SK-N-SH (cell line): ENCODE measurements around the gene CYCS. TPM values are rescaled to one million over a fixed set of nuclear protein-coding genes. Genes with fewer than 3 reads are reported as not detected.

Experiments used
- CTCF ChIA-PET: fragments of 300-600, 350-600 bp; formaldehyde crosslinking; extraction: SDS; loops from one replicate; lab custom pipeline; 2021; lab: Yijun Ruan, JAX
- POLR2A ChIA-PET: fragments of 350-600 bp; sonication (Branson Sonifier 250); formaldehyde crosslinking; extraction: SDS; loops from one replicate; lab custom pipeline; 2020; ENCODE audit warnings: antibody characterized with exemption, inconsistent platforms; lab: Yijun Ruan, JAX
- DNase-seq: peaks from one replicate; pipeline ENCODE4 v3.0.0; 2012
- H2AFZ ChIP-seq: fragments of 200-600 bp; sonication (generic); 2 replicates; pipeline ENCODE4 v1.8.1; 2016; ENCODE audit warnings: antibody characterized with exemption, mild to moderate bottlenecking, low read depth
- H3F3A ChIP-seq: fragments of 200-600 bp; sonication (generic); replicated peaks from 2 replicates; pipeline ENCODE3; 2016; ENCODE audit warnings: antibody characterized with exemption, mild to moderate bottlenecking; ENCODE audit not compliant: insufficient read depth
- H3K27ac ChIP-seq, 2 experiments: fragments of 200-500 bp in 1 of 2; fragments of 200-600 bp in 1 of 2; sonication (Bioruptor generic) in 1 of 2; sonication (generic), shearing (Covaris generic) in 1 of 2; 2 replicates each; pipeline versions ENCODE4 v1.5.1 to v1.6.1; 2014 to 2016; ENCODE audit warnings: low read depth in 2 of 2, inconsistent platforms in 1 of 2, low read length in 1 of 2, mild to moderate bottlenecking in 1 of 2, mixed read lengths in 1 of 2
- H3K27me3 ChIP-seq: fragments of 200-600 bp; sonication (generic), shearing (Covaris generic); 2 replicates; pipeline ENCODE4 v1.6.1; 2016; ENCODE audit warnings: mixed run types; ENCODE audit not compliant: insufficient read depth
- H3K36me3 ChIP-seq, 2 experiments: fragments of 200-500 bp in 1 of 2; fragments of 200-600 bp in 1 of 2; sonication (Bioruptor generic) in 1 of 2; sonication (generic) in 1 of 2; replicated peaks in 1 of 2; 2 replicates each; pipeline versions ENCODE3 to v1.5.1; 2014 to 2016; ENCODE audit warnings: low read length in 1 of 2, mild to moderate bottlenecking in 1 of 2; ENCODE audit not compliant: insufficient read depth in 2 of 2, control insufficient read depth in 1 of 2
- H3K4me1 ChIP-seq, 2 experiments: fragments of 200-500 bp in 1 of 2; fragments of 200-600 bp in 1 of 2; sonication (Bioruptor generic) in 1 of 2; sonication (generic), shearing (Covaris generic) in 1 of 2; 2 replicates each; pipeline versions ENCODE4 v1.5.1 to v1.6.1; 2014 to 2016; ENCODE audit warnings: low read depth in 1 of 2, low read length in 1 of 2, mixed run types in 1 of 2; ENCODE audit not compliant: insufficient read depth in 2 of 2, control insufficient read depth in 1 of 2
- H3K4me2 ChIP-seq: fragments of 200-600 bp; sonication (generic), shearing (Covaris generic); 2 replicates; pipeline ENCODE4 v1.6.1; 2017; ENCODE audit warnings: mixed run types
- H3K4me3 ChIP-seq, 2 experiments: fragments of 200-500 bp in 1 of 2; fragments of 200-600 bp in 1 of 2; sonication (Bioruptor generic) in 1 of 2; sonication (generic), shearing (Covaris generic) in 1 of 2; 2 replicates each; pipeline versions ENCODE4 v1.5.1 to v1.8.1; 2014 to 2016; ENCODE audit warnings: low read depth in 2 of 2, inconsistent platforms in 1 of 2, low read length in 1 of 2, mild to moderate bottlenecking in 1 of 2, mixed read lengths in 1 of 2, moderate library complexity in 1 of 2
- H3K79me2 ChIP-seq: fragments of 200-600 bp; sonication (generic); 2 replicates; pipeline ENCODE4 v1.8.1; 2017; ENCODE audit warnings: mild to moderate bottlenecking; ENCODE audit not compliant: insufficient read depth
- H3K9ac ChIP-seq: fragments of 200-600 bp; sonication (generic); 2 replicates; pipeline ENCODE4 v1.6.1; 2017; ENCODE audit warnings: mixed run types
- H3K9me2 ChIP-seq: fragments of 200-600 bp; sonication (generic); 2 replicates; pipeline ENCODE4 v1.6.1; 2017; ENCODE audit warnings: mixed run types
- H3K9me3 ChIP-seq: fragments of 200-600 bp; sonication (generic); 2 replicates; pipeline ENCODE4 v1.6.1; 2017; ENCODE audit warnings: mixed run types, mild to moderate bottlenecking, moderate library complexity
- H4K20me1 ChIP-seq: fragments of 200-600 bp; sonication (generic); 2 replicates; pipeline ENCODE4 v1.6.1; 2017; ENCODE audit warnings: mild to moderate bottlenecking, mixed run types; ENCODE audit not compliant: insufficient read depth
- CHD2 ChIP-seq: fragments of 150-350 bp; IDR thresholded peaks from 2 replicates; pipeline ENCODE4 v1.6.1; 2018; ENCODE audit warnings: low read length; ENCODE audit not compliant: partially characterized antibody
- ELF1 ChIP-seq: IDR thresholded peaks from 2 replicates; pipeline ENCODE4 v1.4.0; 2012
- EP300 ChIP-seq, 2 experiments: IDR thresholded peaks; 2 replicates each; pipeline versions ENCODE4 v1.4.0 to v1.6.1; 2012; ENCODE audit warnings: borderline replicate concordance in 1 of 2, low read depth in 1 of 2, low read length in 1 of 2
- EZH2phosphoT487 ChIP-seq: fragments of 200-600 bp; sonication (generic); IDR thresholded peaks from 2 replicates; pipeline ENCODE4 v1.6.1; 2017; ENCODE audit warnings: low read depth, mixed run types, mild to moderate bottlenecking, antibody characterized with exemption, moderate library complexity, borderline replicate concordance
- FOSL2 ChIP-seq: IDR thresholded peaks from 2 replicates; pipeline ENCODE4 v1.4.0; 2012; ENCODE audit warnings: low read depth, mild to moderate bottlenecking, moderate library complexity, borderline replicate concordance
- FOXM1 ChIP-seq: IDR thresholded peaks from 2 replicates; pipeline ENCODE4 v1.4.0; 2012; ENCODE audit warnings: low read depth, mild to moderate bottlenecking
- GABPA ChIP-seq: IDR thresholded peaks from 2 replicates; pipeline ENCODE4 v1.4.0; 2012; ENCODE audit warnings: low read depth, mild to moderate bottlenecking
- IRF3 ChIP-seq: fragments of 150-350 bp; IDR thresholded peaks from 2 replicates; pipeline ENCODE4 v1.6.1; 2016; ENCODE audit warnings: mild to moderate bottlenecking, low read depth, low read length
- JUND ChIP-seq: IDR thresholded peaks from 2 replicates; pipeline ENCODE4 v1.4.0; 2012
- MAX ChIP-seq: IDR thresholded peaks from 2 replicates; pipeline ENCODE4 v1.4.0; 2012; ENCODE audit warnings: low read depth
- MEF2A ChIP-seq: IDR thresholded peaks from 2 replicates; pipeline ENCODE4 v1.4.0; 2012; ENCODE audit warnings: low read depth, borderline replicate concordance
- MXI1 ChIP-seq: IDR thresholded peaks from 2 replicates; pipeline ENCODE4 v1.6.1; 2012; ENCODE audit warnings: mild to moderate bottlenecking, low read depth, low read length, improper control_type of control experiment
- POLR2AphosphoS5 ChIP-seq: IDR thresholded peaks from 2 replicates; pipeline ENCODE4 v1.6.1; 2012; ENCODE audit warnings: low read depth, low read length
- RAD21 ChIP-seq: IDR thresholded peaks from 2 replicates; pipeline ENCODE4 v1.6.1; 2012; ENCODE audit warnings: mild to moderate bottlenecking, low read length
- RCOR1 ChIP-seq: fragments of 150-350 bp; IDR thresholded peaks from 2 replicates; pipeline ENCODE4 v1.6.1; 2017; ENCODE audit warnings: antibody characterized with exemption, low read length
- REST ChIP-seq: IDR thresholded peaks from 2 replicates; pipeline ENCODE4 v1.6.1; 2012; ENCODE audit warnings: mild to moderate bottlenecking, low read depth, low read length, moderate library complexity
- RFX5 ChIP-seq: IDR thresholded peaks from 2 replicates; pipeline ENCODE4 v1.6.1; 2012; ENCODE audit warnings: mild to moderate bottlenecking, improper control_type of control experiment, low read length
- RXRA ChIP-seq: IDR thresholded peaks from 2 replicates; pipeline ENCODE4 v1.4.0; 2012; ENCODE audit warnings: low read depth, mild to moderate bottlenecking, borderline replicate concordance
- TAF1 ChIP-seq: IDR thresholded peaks from 2 replicates; pipeline ENCODE4 v1.6.1; 2012; ENCODE audit warnings: low read depth, mild to moderate bottlenecking, low read length, moderate library complexity, borderline replicate concordance
- TCF12 ChIP-seq: IDR thresholded peaks from 2 replicates; pipeline ENCODE4 v1.4.0; 2012
- USF2 ChIP-seq: fragments of 150-350 bp; IDR thresholded peaks from 2 replicates; pipeline ENCODE4 v1.6.1; 2017; ENCODE audit warnings: antibody characterized with exemption, low read length, low read depth, borderline replicate concordance
- YY1 ChIP-seq: IDR thresholded peaks from 2 replicates; pipeline ENCODE4 v1.4.0; 2012; ENCODE audit warnings: low read depth, mild to moderate bottlenecking
- ZBTB33 ChIP-seq: IDR thresholded peaks from 2 replicates; pipeline ENCODE4 v1.4.0; 2012; ENCODE audit warnings: low read depth, borderline replicate concordance
- WGBS: methylation state at CpG from one replicate; pipeline ENCODE4 v1.1.6; 2017; ENCODE audit warnings: low lambda C conversion rate; 5-methylcytosine and 5-hydroxymethylcytosine counted together
- polyA plus RNA-seq, 3 experiments: library from polyadenylated mRNA; depleted of rRNA; stranded (reverse); fragments of >200 nt; gene quantifications; 2 replicates each; pipeline ENCODE4 v1.2.3, GENCODE V29; 2012

CYCS gene
- polyA plus RNA-seq, 1 of the 3 experiments (the other 2 are of a cell fraction) = 22.9 TPM

- 81% methylated on average over 7 of the region's 7 CpGs for WGBS
- Histone ChIP-seq H3K27ac (no peak overlapping the region), H3K79me2 (no peaks in the 10 kb centered on the region), H3K4me3 (no peak overlapping the region), H3K4me2 (no peak overlapping the region), H3K27me3 (no peaks in the 10 kb centered on the region), H3K36me3 (no peaks in the 10 kb centered on the region), H3K9ac (no peak overlapping the region), H2AFZ (no peak overlapping the region), H4K20me1 (no peaks in the 10 kb centered on the region), H3K4me1 (no peaks in the 10 kb centered on the region; a peak in 1 of 4 replicates), H3F3A (no peaks in the 10 kb centered on the region), H3K9me2 (no peaks in the 10 kb centered on the region), H3K9me3 (no peaks in the 10 kb centered on the region)
- TF ChIP-seq RFX5 = no peak
- TF ChIP-seq ELF1 = no peak
- no peak for TF ChIP-seq FOXM1
- no peak for TF ChIP-seq RAD21
- no peak for TF ChIP-seq MAX
- no peak for TF ChIP-seq REST
- TF ChIP-seq MXI1 = no peak
- no peak for TF ChIP-seq FOSL2
- no peak for TF ChIP-seq JUND
- no peak for TF ChIP-seq POLR2AphosphoS5
- no peak for TF ChIP-seq EP300 (IDR thresholded peaks at IDR 0.05; ENCODE audit: borderline replicate concordance in 1 of 2, low read depth in 1 of 2, low read length in 1 of 2)
- TF ChIP-seq ZBTB33 = no peak
- ChIA-PET POLR2A (no interaction called here), CTCF (no interaction called here)
- no peak for DNase-seq
Measured at GRCh38 chr7:25169683-25170082, 44.6 kb upstream of the CYCS start.

- H2AFZ ChIP-seq = no peak overlapping the region
- no peaks in the 10 kb centered on the region for H3K36me3 ChIP-seq
- H4K20me1 ChIP-seq = no peaks in the 10 kb centered on the region
- POLR2A ChIA-PET = no interaction called here
- H3K9me2 ChIP-seq = no peaks in the 10 kb centered on the region
- no peak for DNase-seq
- no peaks in the 10 kb centered on the region; a peak in 1 of 4 replicates for H3K4me1 ChIP-seq
- H3K27me3 ChIP-seq = no peaks in the 10 kb centered on the region
- no peaks in the 10 kb centered on the region for H3K79me2 ChIP-seq
- WGBS = 94% methylated on average over 4 of the region's 4 CpGs
- H3K27ac ChIP-seq = no peak overlapping the region
- no peak overlapping the region for H3K4me2 ChIP-seq
- CTCF ChIA-PET = no interaction called here
- no peak overlapping the region for H3K9ac ChIP-seq
- H3F3A ChIP-seq = no peaks in the 10 kb centered on the region
- H3K4me3 ChIP-seq = no peak overlapping the region
- H3K9me3 ChIP-seq = no peaks in the 10 kb centered on the region
- TF ChIP-seq RCOR1 (no peak), TCF12 (no peak), YY1 (no peak), CHD2 (no peak), EP300 (IDR thresholded peaks at IDR 0.05; ENCODE audit: borderline replicate concordance in 1 of 2, low read depth in 1 of 2, low read length in 1 of 2) (no peak), USF2 (no peak), IRF3 (no peak), GABPA (no peak), RXRA (no peak), EZH2phosphoT487 (no peak), RAD21 (no peak), FOXM1 (no peak), MEF2A (no peak), TAF1 (no peak)
Measured at GRCh38 chr7:25168145-25168544, 43.1 kb upstream of the CYCS start.
